Immature natural killer cell (primary cell): Measurements from ENCODE around the gene HRH4. TPM values are rescaled to one million over a fixed set of nuclear protein-coding genes. Genes with fewer than 3 reads are reported as not detected.

ENCODE experiments used
- DNase-seq, 3 donors: peaks; one replicate each; pipeline ENCODE4 v3.0.0; 2022; ENCODE audit warnings: mixed read lengths in 1 of 3
- H3K27ac Mint-ChIP-seq, 6 donors: one replicate each; pipeline ENCODE4 v1.8.0; 2020; ENCODE audit warnings: mixed read lengths in 6 of 6, mild to moderate bottlenecking in 5 of 6, inconsistent platforms in 4 of 6, moderate library complexity in 3 of 6
- H3K27me3 Mint-ChIP-seq, 3 donors: one replicate each; pipeline ENCODE4 v1.8.0; 2020 to 2021; ENCODE audit warnings: low read depth in 3 of 3, mild to moderate bottlenecking in 3 of 3, mixed read lengths in 3 of 3, moderate library complexity in 3 of 3, inconsistent platforms in 1 of 3
- H3K36me3 Mint-ChIP-seq, 3 donors: one replicate each; pipeline ENCODE4 v1.8.0; 2020; ENCODE audit warnings: mixed read lengths in 3 of 3, inconsistent platforms in 2 of 3, mild to moderate bottlenecking in 2 of 3
- H3K4me1 Mint-ChIP-seq, 2 donors: one replicate each; pipeline ENCODE4 v1.8.0; 2020; ENCODE audit warnings: inconsistent platforms in 2 of 2, mild to moderate bottlenecking in 2 of 2, mixed read lengths in 2 of 2, moderate library complexity in 1 of 2
- H3K4me3 Mint-ChIP-seq, 5 donors: one replicate each; pipeline ENCODE4 v1.8.0; 2020; ENCODE audit warnings: mild to moderate bottlenecking in 5 of 5, mixed read lengths in 5 of 5, inconsistent platforms in 3 of 5, moderate library complexity in 3 of 5
- H3K9me3 Mint-ChIP-seq, 6 donors: one replicate each; pipeline ENCODE4 v1.8.0; 2020; ENCODE audit warnings: mild to moderate bottlenecking in 6 of 6, mixed read lengths in 6 of 6, inconsistent platforms in 4 of 6, moderate library complexity in 3 of 6
- polyA plus RNA-seq, 3 donors: library from polyadenylated mRNA; unstranded; fragments of 300-500 nt; fragmentation: Illumina TruSeq; gene quantifications; one replicate each; pipeline ENCODE4 v1.2.3, GENCODE V29; 2021

HRH4 gene
- polyA plus RNA-seq, 3 donors from 2014 or later = not detected

DNA sequence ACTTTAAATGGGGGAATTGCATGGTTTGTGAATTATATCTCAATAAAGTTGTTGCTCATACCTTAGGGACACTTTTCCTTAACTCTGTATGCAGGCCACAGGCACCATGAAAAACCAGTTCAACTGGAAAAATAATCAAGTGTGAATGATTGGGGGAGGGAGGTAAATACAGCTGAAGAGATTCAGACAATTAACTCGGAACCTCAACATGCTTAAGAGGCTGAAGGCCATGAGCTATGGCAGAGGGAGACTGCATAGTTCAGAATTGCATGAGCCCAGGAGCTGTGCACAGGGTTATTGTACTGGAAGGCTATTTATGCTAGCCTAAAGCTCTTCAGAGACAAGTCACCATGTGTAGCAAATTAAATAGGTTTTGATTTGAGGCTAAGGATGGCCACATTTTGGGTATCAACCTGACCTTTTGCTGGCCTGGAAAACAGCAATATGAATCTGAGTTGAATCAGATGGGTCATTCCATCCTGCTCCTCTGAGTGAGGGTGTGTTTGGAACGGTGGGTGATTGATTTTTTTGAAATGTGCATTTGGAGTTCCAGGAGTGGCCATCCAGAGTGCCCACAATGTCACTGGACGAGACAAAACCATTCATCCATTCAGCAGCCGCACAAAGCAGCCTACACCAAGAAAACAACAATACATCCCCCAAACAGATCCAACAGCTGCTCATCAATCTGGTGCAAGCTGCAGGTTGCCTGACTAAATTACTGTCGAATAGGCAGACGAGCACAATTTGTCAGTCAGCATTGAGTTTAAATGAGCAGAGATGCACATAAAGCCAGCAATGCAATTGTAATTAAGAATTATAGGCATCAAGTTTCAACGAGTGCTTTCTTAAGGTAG is 42.5 kb downstream of the HRH4 start:
- peaks cover 8 to 10% (median 9%) of the 10 kb centered on the region in 3 donors for H3K27me3 Mint-ChIP-seq
- peaks cover 0 to 2% (median 0%) of the 10 kb centered on the region in 6 donors for H3K9me3 Mint-ChIP-seq
- H3K36me3 Mint-ChIP-seq = peaks cover 0 to 3% (median 0%) of the 10 kb centered on the region in 3 donors
- no peak overlapping the region for H3K4me3 Mint-ChIP-seq
- H3K27ac Mint-ChIP-seq = no peak overlapping the region
- H3K4me1 Mint-ChIP-seq = no peaks in the 10 kb centered on the region
- no peak for DNase-seq

DNA sequence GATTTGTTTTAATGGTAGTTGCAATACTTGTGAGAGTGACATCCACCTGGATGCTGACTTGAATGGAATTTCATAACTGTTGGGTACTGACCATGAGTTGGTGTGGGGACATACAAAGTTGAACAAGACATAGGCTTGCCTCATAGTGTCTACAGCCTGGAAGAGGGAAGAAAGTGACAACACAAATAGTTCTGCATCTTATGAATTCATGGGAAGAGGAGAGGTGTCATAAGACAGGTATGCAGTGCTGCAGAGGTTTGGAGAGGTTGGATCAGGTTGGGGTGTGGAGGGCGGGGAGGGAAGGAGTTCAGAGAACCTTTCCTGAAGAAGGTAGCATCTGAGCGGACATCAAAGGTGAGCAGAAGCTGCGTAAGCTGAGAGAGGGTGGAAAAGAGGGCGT is 44.0 kb downstream of the HRH4 start:
- peaks cover 3 to 9% (median 4%) of the 10 kb centered on the region in 3 donors for H3K27me3 Mint-ChIP-seq
- H3K27ac Mint-ChIP-seq = no peak overlapping the region
- peaks cover 0 to 3% (median 0%) of the 10 kb centered on the region in 3 donors for H3K36me3 Mint-ChIP-seq
- H3K4me1 Mint-ChIP-seq = no peaks in the 10 kb centered on the region
- DNase-seq = no peak
- H3K9me3 Mint-ChIP-seq = peaks cover 0 to 2% (median 0%) of the 10 kb centered on the region in 6 donors
- H3K4me3 Mint-ChIP-seq = no peak overlapping the region

DNA sequence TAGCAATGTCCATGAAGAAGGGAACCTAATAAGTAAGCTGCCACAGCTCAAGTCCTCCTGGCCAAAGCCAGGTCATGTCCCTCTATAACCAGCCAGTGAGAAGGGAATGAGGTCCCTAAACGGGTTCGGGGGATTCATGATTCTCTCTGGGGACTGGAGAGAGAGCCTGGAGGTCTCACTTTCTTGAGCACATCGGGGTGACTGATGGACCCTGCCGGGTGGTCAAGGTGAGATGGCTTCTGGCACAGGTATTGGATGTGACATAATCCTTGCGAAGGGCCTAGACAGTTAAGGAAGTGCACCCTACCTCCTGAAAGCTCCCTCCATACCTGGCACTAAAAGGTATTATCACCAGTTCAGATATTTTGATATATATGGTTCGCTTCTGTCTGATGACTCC is 45.7 kb downstream of the HRH4 start:
- H3K9me3 Mint-ChIP-seq = peaks cover 0 to under 1% (median 0%) of the 10 kb centered on the region in 6 donors
- H3K36me3 Mint-ChIP-seq = no peaks in the 10 kb centered on the region
- no peak for DNase-seq
- peaks cover 0 to 8% (median 3%) of the 10 kb centered on the region in 3 donors for H3K27me3 Mint-ChIP-seq
- no peak overlapping the region for H3K4me3 Mint-ChIP-seq
- H3K4me1 Mint-ChIP-seq = no peaks in the 10 kb centered on the region
- no peak overlapping the region for H3K27ac Mint-ChIP-seq

DNA sequence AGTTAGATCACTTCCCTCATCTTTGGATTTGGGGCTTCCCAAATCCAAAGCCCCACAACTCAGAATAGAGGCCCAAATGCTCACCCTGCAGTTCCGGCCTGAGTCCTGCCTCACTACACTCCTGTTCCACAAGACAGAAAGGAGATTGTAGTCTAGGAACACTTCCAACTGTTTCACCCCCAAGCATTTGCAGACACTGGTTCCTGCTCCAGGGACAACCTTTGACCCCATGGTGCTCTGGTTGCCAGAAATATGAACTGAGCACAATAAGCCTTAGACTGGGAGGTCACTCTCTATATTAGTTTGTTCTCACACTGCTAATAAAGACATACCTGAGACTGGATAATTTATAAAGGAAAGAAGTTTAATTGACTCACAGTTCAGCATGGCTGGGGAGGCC is 49.0 kb downstream of the HRH4 start:
- no peak for DNase-seq
- Mint-ChIP-seq H3K27ac (no peak overlapping the region), H3K27me3 (peaks cover 0 to 8% (median 3%) of the 10 kb centered on the region in 3 donors), H3K9me3 (no peaks in the 10 kb centered on the region), H3K4me3 (no peak overlapping the region), H3K4me1 (no peaks in the 10 kb centered on the region), H3K36me3 (no peaks in the 10 kb centered on the region)

DNA sequence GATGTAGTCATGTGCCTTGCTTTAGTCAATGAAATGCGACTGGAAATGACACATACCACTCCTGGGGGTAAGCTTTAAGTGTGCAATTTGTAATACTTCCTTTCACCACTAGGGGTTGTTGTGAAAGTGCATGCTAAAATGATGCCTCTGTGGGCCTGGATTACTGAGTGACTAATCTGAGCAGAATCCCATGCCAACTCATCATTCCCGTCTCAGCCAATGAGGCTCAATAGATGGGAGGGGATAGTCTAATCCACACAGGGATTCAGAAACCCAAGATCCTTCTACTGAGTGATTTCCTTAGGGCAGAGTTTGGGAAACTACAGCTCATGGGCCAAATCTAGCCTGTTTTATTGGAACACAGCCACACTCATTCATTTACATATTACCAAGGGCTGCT is 54.0 kb downstream of the HRH4 start:
- H3K36me3 Mint-ChIP-seq = no peaks in the 10 kb centered on the region
- no peak overlapping the region for H3K4me3 Mint-ChIP-seq
- DNase-seq = peak in 2 of 3 donors; percentile 9 to 20
- H3K4me1 Mint-ChIP-seq = no peaks in the 10 kb centered on the region
- H3K9me3 Mint-ChIP-seq = no peaks in the 10 kb centered on the region
- peaks cover 2 to 6% (median 2%) of the 10 kb centered on the region in 3 donors for H3K27me3 Mint-ChIP-seq
- H3K27ac Mint-ChIP-seq = no peak overlapping the region

DNA sequence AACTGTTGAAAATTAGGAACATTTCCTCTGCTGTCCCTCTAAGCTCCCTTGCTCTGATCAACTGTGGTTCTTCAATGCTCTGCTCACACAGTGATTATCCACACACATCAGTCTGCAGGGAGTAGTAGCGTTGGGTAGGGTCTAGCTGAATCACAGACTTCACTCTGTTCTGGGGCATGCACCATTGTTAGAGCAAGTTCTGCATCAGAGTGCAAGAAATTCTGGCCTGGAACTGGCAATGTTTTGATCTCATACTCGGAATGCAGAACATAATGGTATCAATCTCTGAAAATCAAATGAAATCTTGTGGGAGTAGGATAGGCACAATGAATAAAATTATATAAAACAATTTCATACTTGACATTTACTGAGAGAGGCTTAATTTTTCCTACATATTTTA is 55.3 kb downstream of the HRH4 start:
- DNase-seq = no peak
- H3K4me3 Mint-ChIP-seq = no peak overlapping the region
- H3K36me3 Mint-ChIP-seq = no peaks in the 10 kb centered on the region
- H3K27me3 Mint-ChIP-seq = peaks cover 2 to 6% (median 2%) of the 10 kb centered on the region in 3 donors
- no peak overlapping the region for H3K27ac Mint-ChIP-seq
- no peaks in the 10 kb centered on the region for H3K9me3 Mint-ChIP-seq
- no peaks in the 10 kb centered on the region for H3K4me1 Mint-ChIP-seq

DNA sequence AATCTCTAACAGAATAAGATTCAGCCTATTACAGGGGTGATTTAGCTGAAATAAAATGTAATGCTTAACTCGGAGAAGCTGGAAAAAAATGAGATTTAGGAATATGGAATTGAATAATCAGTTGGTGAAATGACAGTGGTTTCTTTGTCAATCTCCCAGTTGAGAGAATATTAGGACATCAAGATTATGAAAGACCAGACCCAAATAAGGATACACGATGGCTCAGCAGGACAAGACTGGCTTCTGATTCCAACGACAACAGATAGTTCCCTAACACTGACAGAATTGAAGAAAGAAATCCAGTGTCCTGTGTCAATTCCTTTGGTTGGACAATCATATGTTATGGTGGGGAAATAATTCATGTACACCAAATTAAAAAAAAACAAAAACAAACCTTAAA is 55.8 kb downstream of the HRH4 start:
- Mint-ChIP-seq H3K4me3 (no peak overlapping the region), H3K36me3 (no peaks in the 10 kb centered on the region), H3K4me1 (no peaks in the 10 kb centered on the region), H3K9me3 (no peaks in the 10 kb centered on the region), H3K27me3 (peaks cover 2 to 6% (median 2%) of the 10 kb centered on the region in 3 donors), H3K27ac (no peak overlapping the region)
- DNase-seq = no peak

DNA sequence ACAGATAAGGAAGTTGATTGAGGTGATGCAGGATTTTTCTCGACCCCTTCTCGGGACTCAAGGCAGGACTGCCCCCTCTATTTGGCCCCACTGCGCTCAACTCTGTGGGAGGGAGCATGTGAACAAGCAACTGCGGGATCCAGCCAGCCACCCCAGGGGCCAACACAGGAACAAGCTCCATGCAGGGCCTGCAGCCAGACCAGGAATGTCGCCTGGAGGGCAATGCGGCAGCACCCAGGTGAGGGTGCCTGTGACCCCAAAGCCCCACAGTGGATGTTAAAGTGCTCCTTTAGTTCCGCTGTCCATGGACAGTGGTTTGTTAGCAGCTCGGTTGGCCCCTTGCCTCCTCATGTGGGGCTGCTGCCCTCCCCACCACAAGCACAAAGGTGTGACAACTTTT is 57.1 kb downstream of the HRH4 start:
- Mint-ChIP-seq H3K4me1 (no peaks in the 10 kb centered on the region), H3K36me3 (no peaks in the 10 kb centered on the region), H3K9me3 (no peaks in the 10 kb centered on the region), H3K4me3 (no peak overlapping the region), H3K27ac (no peak overlapping the region), H3K27me3 (peaks cover 0 to 6% (median 2%) of the 10 kb centered on the region in 3 donors)
- DNase-seq = no peak

DNA sequence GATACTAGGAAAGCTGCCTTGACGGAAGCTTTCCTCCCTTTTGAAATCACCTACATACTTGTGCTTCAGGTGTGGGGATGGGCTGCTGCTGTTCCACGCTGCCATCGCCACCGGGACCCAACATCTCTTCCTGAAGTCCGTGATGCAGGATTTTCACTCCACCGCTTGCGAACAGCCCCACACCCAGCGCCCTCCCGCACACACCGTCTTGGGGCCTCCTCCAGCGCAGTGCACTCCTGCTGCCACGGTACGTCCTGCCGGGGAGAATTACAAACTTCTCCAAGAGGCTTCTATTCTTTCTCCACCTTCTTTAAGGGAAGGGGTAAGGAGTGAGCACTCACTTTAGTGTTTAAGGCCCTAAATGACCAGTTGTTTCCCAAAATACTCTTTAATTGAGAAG is 58.2 kb downstream of the HRH4 start:
- Mint-ChIP-seq H3K4me3 (no peak overlapping the region), H3K4me1 (no peaks in the 10 kb centered on the region), H3K27ac (no peak overlapping the region), H3K9me3 (no peaks in the 10 kb centered on the region), H3K27me3 (peaks cover 0 to 6% (median 2%) of the 10 kb centered on the region in 3 donors), H3K36me3 (no peaks in the 10 kb centered on the region)
- DNase-seq = no peak

Other genes with a start within 250 kb of the HRH4 start
- gene OSBPL1A, start 62.8 kb upstream of the HRH4 start, polyA plus RNA-seq = 1 to 10 TPM in 1 of 3 donors, under 1 TPM in 1, not detected in 1; 0.25 to 2.1 TPM
- gene IMPACT, start 34.0 kb upstream of the HRH4 start, polyA plus RNA-seq = 10 to 100 TPM in 2 of 3 donors, 1 to 10 TPM in 1; 9.3 to 12.9 (median 11.1) TPM